Activated CD8-positive, alpha-beta memory T cell treated with anti-CD3 and anti-CD28 coated beads, Interleukin-2, amount 50 U/mL, for 4 hours (primary cell): ENCODE measurements around the gene GPR150.

Experiments
- DNase-seq: peaks from one replicate; pipeline ENCODE4 v3.0.0-alpha.2; 2020

Gene GPR150

GRCh38 chr5:95620030-95620869 is at the start of gene GPR150:
TSS of gene GPR150 (plus strand) at chr5:95620087. CDS start at chr5:95620276, 189 bp downstream.
- DNase-seq = peak; percentile 66

DNA sequence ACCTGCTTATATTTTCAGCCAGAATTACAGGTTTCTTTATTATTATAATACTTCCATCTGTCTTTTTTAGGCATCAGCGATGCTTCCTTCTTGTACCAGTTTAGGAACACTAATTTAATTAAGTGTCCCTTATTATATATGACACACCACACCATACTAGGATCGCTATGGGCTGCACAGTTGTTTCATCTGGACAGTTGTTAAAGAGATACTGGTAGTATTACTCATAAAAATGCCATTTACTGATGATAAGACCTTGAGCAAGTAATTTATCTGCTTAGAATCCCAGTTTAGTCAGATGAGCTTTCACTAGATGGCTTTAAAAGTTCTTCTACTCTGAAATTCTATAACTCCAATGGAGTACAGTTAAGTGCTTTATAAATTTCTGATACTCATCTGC is 47.9 kb upstream of the GPR150 start:
- DNase-seq = no peak

DNA sequence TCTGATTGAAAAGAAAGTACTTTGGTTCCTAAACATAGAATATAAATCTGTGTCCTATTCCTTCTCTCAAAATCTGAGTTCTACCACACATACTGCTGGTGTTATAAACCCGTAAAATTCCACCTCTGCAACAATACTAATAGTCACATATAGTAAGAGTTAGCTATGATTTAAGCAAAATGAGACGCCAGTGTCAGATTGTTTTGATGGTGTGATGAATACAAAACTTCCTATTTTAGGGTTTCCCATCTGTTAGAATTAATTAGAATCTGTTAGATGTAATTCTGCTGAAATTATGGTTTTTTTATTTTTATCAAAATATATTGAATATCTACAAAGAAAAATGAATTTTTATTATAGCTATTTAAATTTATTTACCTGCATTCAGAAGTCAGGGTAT is 38.3 kb upstream of the GPR150 start:
- DNase-seq = no peak

DNA sequence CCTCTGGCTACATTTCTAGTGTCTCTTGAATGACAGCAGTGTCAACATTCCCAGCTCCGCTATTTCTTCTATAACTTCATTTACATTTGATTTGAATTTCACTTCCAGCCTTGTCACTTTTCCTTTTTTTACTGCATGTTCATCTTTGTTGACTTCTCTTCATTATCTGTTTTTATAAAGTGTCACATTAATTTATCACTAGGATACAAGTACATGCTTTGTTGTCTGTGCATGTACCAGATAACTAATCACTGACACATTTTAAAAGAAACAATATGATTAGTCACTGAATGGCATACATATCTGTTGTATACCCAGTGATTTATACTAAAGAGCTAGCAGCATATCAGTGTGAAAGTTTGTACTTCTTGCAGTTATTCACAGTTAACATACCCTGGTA is 35.9 kb upstream of the GPR150 start:
- DNase-seq = no peak

DNA sequence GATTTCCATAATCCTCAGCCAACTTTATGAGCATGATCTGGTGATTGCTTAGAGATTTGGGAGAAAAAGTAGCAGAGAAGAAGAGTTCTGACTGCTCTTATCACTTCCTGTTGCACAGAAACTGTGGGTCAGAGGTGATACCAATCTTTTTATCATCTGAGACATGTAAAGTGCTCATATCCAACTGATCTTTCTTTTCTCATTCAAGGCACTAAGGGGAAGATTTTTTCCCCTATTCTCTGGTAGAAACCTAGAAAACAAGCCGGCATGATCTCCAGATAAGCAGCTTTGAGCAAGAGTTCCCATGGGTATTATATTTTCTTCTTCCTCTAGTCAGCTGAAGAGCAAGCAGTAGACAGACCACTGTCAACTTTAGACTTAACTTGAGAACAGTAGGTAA is 29.0 kb upstream of the GPR150 start:
- DNase-seq = no peak

DNA sequence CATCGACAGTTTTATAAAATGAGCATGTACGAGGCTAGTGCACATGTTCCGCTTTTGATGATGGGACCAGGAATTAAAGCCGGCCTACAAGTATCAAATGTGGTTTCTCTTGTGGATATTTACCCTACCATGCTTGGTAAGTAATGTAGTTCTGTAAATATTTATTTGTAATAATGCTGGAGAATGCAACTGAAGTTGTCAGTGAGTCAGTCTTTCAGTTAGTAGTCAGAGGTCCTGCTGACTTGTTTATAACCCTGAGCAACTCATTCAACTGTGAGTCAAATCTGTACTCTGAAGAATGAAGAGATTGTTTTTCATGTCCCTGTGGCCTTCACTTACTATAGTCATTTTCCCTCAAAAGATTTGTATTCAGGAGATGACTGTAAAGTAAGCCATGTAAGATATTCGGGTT is 28.4 kb upstream of the GPR150 start:
- DNase-seq = no peak

- DNase-seq = no peak
Observed at GRCh38 chr5:95595289-95595931, 24.5 kb upstream of the GPR150 start.

GRCh38 chr5:95599252-95599651 is 20.6 kb upstream of the GPR150 start:
- DNase-seq = no peak

DNA sequence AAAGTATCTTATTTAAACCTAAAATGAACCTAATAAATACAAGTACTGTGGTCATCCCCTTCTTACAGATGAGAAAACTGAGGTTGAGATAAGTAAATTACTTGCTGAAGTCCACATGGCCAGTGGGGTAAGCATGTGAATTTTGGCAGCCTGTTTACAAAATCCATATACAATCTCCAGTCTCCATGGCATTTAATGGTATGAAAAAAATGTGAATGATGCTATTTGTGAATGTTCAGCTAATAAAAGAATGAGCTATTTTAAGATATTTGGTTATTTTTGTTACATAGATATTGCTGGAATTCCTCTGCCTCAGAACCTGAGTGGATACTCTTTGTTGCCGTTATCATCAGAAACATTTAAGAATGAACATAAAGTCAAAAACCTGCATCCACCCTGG is 19.3 kb upstream of the GPR150 start:
- DNase-seq = no peak

GRCh38 chr5:95605786-95606185 is 14.1 kb upstream of the GPR150 start:
- DNase-seq = no peak

GRCh38 chr5:95606419-95606818 is 13.5 kb upstream of the GPR150 start:
- DNase-seq = no peak

DNA sequence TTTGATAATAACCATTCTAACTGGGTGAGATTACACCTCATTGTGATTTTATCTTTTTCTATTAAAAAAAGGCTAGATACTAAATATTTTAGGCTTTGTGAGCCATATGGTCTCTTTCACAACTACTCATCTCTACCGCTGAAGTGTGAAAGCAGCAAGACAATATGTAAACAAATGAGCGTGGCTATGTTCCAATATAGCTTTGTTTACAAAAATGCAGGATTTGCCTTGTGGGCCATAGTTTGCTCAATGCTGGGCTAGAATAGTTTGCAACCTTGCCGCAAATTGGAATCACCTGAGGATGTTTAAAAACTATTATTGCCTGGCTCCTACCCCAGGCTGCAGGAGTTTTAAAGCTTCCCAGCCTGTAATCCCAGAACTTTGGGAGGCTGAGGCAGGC is 10.2 kb upstream of the GPR150 start:
- DNase-seq = no peak

GRCh38 chr5:95610546-95610945 is 9.3 kb upstream of the GPR150 start:
- DNase-seq = no peak

- no peak for DNase-seq
Observed at GRCh38 chr5:95611396-95611795, 8.5 kb upstream of the GPR150 start.

DNA sequence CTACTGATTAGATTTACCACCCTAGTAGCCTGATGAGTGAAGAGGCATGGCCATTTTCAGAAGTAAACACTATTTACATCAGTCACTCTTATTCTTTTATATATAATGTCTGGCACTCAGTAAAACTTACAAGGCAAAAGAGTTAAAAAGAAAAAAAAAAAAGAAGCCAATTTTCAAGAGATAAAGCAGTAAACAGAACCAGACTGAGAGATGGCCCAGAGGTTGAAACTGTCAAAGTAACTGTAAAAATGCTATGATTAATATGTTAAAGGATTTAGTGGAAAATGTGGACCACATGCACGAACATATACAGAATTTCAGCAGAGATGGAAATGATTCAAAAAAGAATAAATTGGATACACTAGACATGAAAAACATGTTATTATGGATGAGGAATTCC is 6.4 kb upstream of the GPR150 start:
- no peak for DNase-seq

- no peak for DNase-seq
Observed at GRCh38 chr5:95615164-95615467, 4.8 kb upstream of the GPR150 start.

DNA sequence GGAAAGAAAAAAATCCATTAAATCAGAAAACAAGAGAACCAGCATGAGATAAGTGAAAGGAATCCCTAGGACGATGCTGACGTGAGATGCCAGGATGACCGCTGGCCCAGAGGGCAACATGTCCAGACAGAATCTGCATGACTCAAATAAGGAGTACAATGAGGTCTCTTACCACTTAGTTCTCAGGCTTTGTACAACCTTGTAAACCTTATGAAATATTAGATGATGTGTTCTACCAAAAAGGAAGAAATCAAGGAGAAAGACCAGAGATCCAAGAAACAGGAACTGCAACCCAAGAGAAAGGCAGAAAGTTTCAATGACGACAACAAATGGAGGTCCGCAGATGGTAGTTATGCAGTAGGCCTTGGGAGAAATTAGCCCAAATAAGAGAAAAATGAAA is 2.8 kb upstream of the GPR150 start:
- DNase-seq = no peak

- no peak for DNase-seq
Observed at GRCh38 chr5:95619096-95619495, 791 bp upstream of the GPR150 start.

DNA sequence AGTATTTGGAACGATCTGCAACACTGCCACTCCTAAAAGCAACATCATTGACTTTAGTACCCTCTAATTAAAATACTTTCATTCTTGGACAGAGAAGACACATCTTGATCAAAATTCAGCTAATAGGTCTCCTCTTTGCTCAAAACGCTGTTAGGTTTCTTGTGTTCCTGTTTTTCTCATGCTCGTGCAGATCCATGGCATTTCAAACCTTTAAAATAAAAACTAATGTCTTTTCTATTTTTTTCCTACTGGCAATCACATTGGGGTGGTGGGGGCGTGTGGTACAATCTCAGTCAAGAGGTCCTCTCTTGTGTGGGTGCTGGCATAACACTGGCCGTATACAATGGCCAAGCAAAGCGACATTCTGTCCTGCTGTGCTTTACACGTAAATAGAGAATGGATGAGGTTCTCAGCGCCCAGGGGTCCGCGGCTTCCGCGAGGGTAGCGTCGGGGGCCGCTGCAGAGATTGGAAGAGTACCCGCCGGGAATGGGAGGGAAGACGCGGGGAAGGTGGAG is 315 bp upstream of the GPR150 start:
- DNase-seq = no peak

- DNase-seq = peak; percentile 39
Observed at GRCh38 chr5:95620870-95621838, 1.3 kb downstream of the GPR150 start.

DNA sequence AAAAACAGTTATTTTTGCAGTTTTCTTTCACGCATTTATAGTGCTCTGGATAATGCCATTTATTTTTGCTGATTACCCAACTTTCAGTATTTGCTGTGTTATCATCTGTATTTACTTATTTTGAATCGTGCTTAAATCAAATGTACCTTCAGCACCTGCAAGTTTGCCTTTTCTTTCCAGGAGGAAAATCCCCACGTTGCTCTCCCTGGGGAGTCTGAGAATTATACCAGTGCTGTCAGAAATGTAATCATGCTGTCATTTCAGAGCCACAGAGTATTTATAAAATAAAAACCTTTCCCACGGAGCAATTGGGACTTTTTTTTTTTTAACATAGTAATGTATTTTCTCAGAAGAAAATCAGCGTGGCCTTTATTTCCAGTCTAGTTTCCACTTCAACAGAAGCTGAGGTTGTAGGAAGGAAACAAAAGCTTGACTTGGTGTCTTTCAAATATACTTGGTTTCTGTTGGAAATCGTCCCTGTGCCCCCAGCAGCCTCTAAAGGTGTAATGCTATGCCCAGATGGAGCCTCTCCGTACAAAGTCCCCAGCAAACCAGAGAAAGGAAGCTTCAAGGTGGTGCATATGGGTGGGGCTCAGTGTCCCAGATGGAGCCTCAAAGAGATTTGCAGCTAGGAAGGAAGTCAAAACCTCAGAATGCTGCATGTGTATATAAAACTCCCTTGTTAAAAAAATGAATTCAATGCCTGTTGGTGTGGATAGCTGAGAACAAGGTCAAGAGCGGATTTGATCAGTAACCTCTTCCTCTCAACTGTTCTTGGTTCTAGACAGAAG is 2.1 kb downstream of the GPR150 start:
- DNase-seq = no peak

- DNase-seq = no peak
Observed at GRCh38 chr5:95623706-95624105, 3.8 kb downstream of the GPR150 start.

DNA sequence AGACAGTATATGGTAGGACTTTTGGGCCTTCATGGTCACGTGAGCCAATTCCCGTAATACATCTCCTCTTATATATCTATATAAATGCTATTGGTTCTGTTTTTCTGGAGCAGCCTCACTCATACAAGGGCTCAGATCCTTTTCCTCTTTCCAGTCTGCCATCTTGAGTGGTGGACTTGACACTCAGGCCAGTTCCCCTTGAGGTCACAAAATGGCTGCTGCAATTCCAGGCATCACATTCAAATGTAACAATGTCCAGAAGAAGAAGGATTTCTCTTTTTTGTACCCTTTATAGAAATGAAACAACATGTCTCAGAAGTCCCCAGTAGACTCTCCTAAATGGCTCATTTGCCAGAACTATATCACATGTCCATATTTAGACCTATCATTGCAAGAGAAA is 4.5 kb downstream of the GPR150 start:
- DNase-seq = no peak
